OCI-LY1 (cell line): ENCODE data around the gene GATAD2A.

Experiments used
- H2AFZ ChIP-seq: fragments of 200-600 bp; sonication (generic), shearing (Covaris generic); 2 replicates; pipeline ENCODE4 v1.6.0; 2014; ENCODE audit warnings: antibody characterized with exemption, mild to moderate bottlenecking, low read length
- H3F3A ChIP-seq: fragments of 200-600 bp; sonication (generic), shearing (Covaris generic); 2 replicates; pipeline ENCODE4 v1.6.0; 2014; ENCODE audit warnings: mild to moderate bottlenecking, antibody characterized with exemption, low read length, moderate library complexity; ENCODE audit not compliant: insufficient read depth
- H3K27ac ChIP-seq: fragments of 200-600 bp; sonication (generic); 2 replicates; pipeline ENCODE4 v1.5.1; 2014; ENCODE audit warnings: low read length, mixed run types, mild to moderate bottlenecking, low read depth; ENCODE audit not compliant: poor library complexity, severe bottlenecking
- H3K27me3 ChIP-seq: fragments of 200-600 bp; sonication (generic); 2 replicates; pipeline ENCODE4 v1.6.0; 2014; ENCODE audit warnings: antibody characterized with exemption, mild to moderate bottlenecking, low read length, moderate library complexity; ENCODE audit not compliant: insufficient read depth
- H3K36me3 ChIP-seq: fragments of 200-600 bp; sonication (generic); 2 replicates; pipeline ENCODE4 v1.6.1; 2014; ENCODE audit warnings: mild to moderate bottlenecking, antibody characterized with exemption, low read length, moderate library complexity, mixed read lengths; ENCODE audit not compliant: insufficient read depth
- H3K4me1 ChIP-seq: fragments of 200-600 bp; sonication (generic); 2 replicates; pipeline ENCODE4 v1.5.1; 2014; ENCODE audit warnings: mild to moderate bottlenecking, low read length, moderate library complexity; ENCODE audit not compliant: insufficient read depth, severe bottlenecking
- H3K4me2 ChIP-seq: fragments of 200-600 bp; sonication (generic), shearing (Covaris generic); 2 replicates; pipeline ENCODE4 v1.6.1; 2014; ENCODE audit warnings: low read length
- H3K4me3 ChIP-seq: fragments of 200-600 bp; sonication (generic); 2 replicates; pipeline ENCODE4 v1.5.1; 2014; ENCODE audit warnings: low read length, low read depth, mild to moderate bottlenecking, mixed read lengths; ENCODE audit not compliant: poor library complexity, severe bottlenecking
- H3K79me2 ChIP-seq: fragments of 200-600 bp; shearing (Covaris generic); 2 replicates; pipeline ENCODE4 v1.6.1; 2016; ENCODE audit warnings: mixed run types, low read length, mixed read lengths; ENCODE audit not compliant: insufficient read depth
- H3K9ac ChIP-seq: fragments of 200-600 bp; sonication (generic), shearing (Covaris generic); 2 replicates; pipeline ENCODE4 v1.6.1; 2014; ENCODE audit warnings: mild to moderate bottlenecking, low read length, mixed read lengths
- H3K9me2 ChIP-seq: fragments of 200-600 bp; sonication (generic), shearing (Covaris generic); 2 replicates; pipeline ENCODE4 v1.6.1; 2014; ENCODE audit warnings: low read depth, mild to moderate bottlenecking, low read length, mixed read lengths
- H3K9me3 ChIP-seq: fragments of 200-600 bp; shearing (Covaris generic); 2 replicates; pipeline ENCODE4 v1.6.1; 2014; ENCODE audit warnings: low read length, mixed read lengths
- H4K20me1 ChIP-seq: fragments of 200-600 bp; sonication (generic), shearing (Covaris generic); 2 replicates; pipeline ENCODE4 v1.6.0; 2016; ENCODE audit warnings: mild to moderate bottlenecking, low read length; ENCODE audit not compliant: insufficient read depth
- CTCF ChIP-seq: fragments of 200-600 bp; sonication (generic), shearing (Covaris generic); IDR thresholded peaks from 2 replicates; pipeline ENCODE4 v1.5.1; 2017; ENCODE audit warnings: mild to moderate bottlenecking, antibody characterized with exemption, low read length, moderate library complexity, mixed read lengths
- EZH2 ChIP-seq: fragments of 200-600 bp; sonication (generic), shearing (Covaris generic); IDR thresholded peaks from 2 replicates; pipeline ENCODE4 v1.8.0; 2017; ENCODE audit warnings: borderline replicate concordance, mixed run types, mild to moderate bottlenecking, antibody characterized with exemption, low read length, moderate library complexity, mixed read lengths

GATAD2A gene

GRCh38 chr19:19550972-19551852 lies 145.7 kb downstream of the GATAD2A start:
- Histone ChIP-seq H3K27ac (no peak overlapping the region), H3K79me2 (no peaks in the 10 kb centered on the region), H3K9me3 (no peaks in the 10 kb centered on the region), H3K9me2 (no peaks in the 10 kb centered on the region), H3K36me3 (no peaks in the 10 kb centered on the region), H4K20me1 (no peaks in the 10 kb centered on the region), H3K27me3 (0 out of 2 replicates have a peak, but pooled peaks cover 4% of the 10 kb centered on the region), H3K4me2 (no peak overlapping the region), H3K4me1 (no peaks in the 10 kb centered on the region), H2AFZ (no peak overlapping the region), H3K4me3 (no peak overlapping the region), H3F3A (no peaks in the 10 kb centered on the region), H3K9ac (no peak overlapping the region)
- no peak for TF ChIP-seq CTCF
- no peak for TF ChIP-seq EZH2

- no peak overlapping the region for H3K27ac ChIP-seq
- no peaks in the 10 kb centered on the region for H3K79me2 ChIP-seq
- no peaks in the 10 kb centered on the region for H3K9me3 ChIP-seq
- H3K4me3 ChIP-seq, result no peak overlapping the region
- H3F3A ChIP-seq, result no peaks in the 10 kb centered on the region
- no peaks in the 10 kb centered on the region for H3K4me1 ChIP-seq
- no peak overlapping the region for H3K4me2 ChIP-seq
- no peak overlapping the region for H2AFZ ChIP-seq
- H3K36me3 ChIP-seq, result no peaks in the 10 kb centered on the region
- H3K9me2 ChIP-seq, result no peaks in the 10 kb centered on the region
- TF ChIP-seq EZH2 (no peak), CTCF (no peak)
- no peaks in the 10 kb centered on the region for H4K20me1 ChIP-seq
- H3K9ac ChIP-seq, result no peak overlapping the region
- 0 out of 2 replicates have a peak, but pooled peaks cover 4% of the 10 kb centered on the region for H3K27me3 ChIP-seq
Measured at GRCh38 chr19:19551853-19552192, 146.3 kb downstream of the GATAD2A start.

GRCh38 chr19:19552798-19553197 lies 147.3 kb downstream of the GATAD2A start:
- Histone ChIP-seq H3K4me1 (no peaks in the 10 kb centered on the region), H3K4me2 (no peak overlapping the region), H3K27me3 (0 out of 2 replicates have a peak, but pooled peaks cover 4% of the 10 kb centered on the region), H2AFZ (no peak overlapping the region), H4K20me1 (no peaks in the 10 kb centered on the region), H3K9ac (no peak overlapping the region), H3K9me2 (no peaks in the 10 kb centered on the region), H3F3A (no peaks in the 10 kb centered on the region), H3K36me3 (no peaks in the 10 kb centered on the region), H3K27ac (no peak overlapping the region), H3K4me3 (no peak overlapping the region), H3K9me3 (no peaks in the 10 kb centered on the region), H3K79me2 (no peaks in the 10 kb centered on the region)
- no peak for TF ChIP-seq EZH2
- TF ChIP-seq CTCF, result peak; percentile 40; the same call in 1 of the 2 replicates
